ENCODE measurements around the gene HOPX.

The HOPX gene

DNA sequence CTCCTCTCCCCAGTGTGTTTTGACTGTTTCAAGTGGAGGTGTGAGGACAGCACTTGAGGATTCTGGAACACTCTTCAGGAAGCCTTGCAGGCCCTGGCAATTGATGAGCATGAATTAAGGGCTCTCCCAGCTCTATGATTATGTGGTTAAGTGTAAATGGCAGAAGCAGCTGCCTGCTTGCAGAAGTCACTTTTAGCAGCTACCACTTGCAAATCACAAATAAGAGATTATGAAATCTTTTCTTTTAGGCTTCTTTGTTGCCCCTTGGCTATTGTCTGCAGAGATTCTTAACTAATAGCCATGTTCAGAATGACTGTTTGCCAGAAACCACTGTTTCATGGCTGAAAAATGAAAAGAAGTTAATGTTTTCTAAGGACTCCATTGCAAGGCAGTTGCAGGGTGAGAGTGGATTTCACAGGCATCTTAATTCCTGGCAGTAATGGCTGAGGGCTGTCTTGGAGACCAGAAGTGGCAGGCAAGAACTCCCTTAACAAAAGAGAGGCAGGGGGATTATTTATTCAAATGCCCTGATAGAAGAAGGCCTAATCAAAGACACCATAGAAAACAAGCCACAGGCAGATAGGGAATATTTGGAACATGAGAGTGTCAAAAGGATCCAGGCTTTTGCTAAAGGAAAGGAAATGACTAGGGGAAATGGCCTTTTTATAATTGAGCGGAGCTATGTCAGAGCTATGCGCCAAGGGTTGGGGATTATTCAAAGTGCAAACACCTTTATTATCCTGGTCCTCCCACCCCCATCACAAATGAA lies 8.3 kb upstream of the HOPX start:
- TF ChIP-seq, protein P1, sequence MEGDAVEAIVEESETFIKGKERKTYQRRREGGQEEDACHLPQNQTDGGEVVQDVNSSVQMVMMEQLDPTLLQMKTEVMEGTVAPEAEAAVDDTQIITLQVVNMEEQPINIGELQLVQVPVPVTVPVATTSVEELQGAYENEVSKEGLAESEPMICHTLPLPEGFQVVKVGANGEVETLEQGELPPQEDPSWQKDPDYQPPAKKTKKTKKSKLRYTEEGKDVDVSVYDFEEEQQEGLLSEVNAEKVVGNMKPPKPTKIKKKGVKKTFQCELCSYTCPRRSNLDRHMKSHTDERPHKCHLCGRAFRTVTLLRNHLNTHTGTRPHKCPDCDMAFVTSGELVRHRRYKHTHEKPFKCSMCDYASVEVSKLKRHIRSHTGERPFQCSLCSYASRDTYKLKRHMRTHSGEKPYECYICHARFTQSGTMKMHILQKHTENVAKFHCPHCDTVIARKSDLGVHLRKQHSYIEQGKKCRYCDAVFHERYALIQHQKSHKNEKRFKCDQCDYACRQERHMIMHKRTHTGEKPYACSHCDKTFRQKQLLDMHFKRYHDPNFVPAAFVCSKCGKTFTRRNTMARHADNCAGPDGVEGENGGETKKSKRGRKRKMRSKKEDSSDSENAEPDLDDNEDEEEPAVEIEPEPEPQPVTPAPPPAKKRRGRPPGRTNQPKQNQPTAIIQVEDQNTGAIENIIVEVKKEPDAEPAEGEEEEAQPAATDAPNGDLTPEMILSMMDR (IDR thresholded peaks at IDR 0.05; ENCODE audit: borderline replicate concordance, insufficient read depth, low read depth, low read length), result no peak
- H3K4me3 ChIP-seq (ENCODE audit: low read depth, low read length), result no peak overlapping the region

- H3K4me3 ChIP-seq (ENCODE audit: low read depth, low read length), result no peak overlapping the region
- TF ChIP-seq, protein P1 (IDR thresholded peaks at IDR 0.05; ENCODE audit: borderline replicate concordance, insufficient read depth, low read depth, low read length), result no peak
Observed at GRCh38 chr4:56688094-56688647, 7.1 kb upstream of the HOPX start.

- TF ChIP-seq, protein P1 (IDR thresholded peaks at IDR 0.05; ENCODE audit: borderline replicate concordance, insufficient read depth, low read depth, low read length), result no peak
- H3K4me3 ChIP-seq (ENCODE audit: low read depth, low read length), result no peak overlapping the region
Observed at GRCh38 chr4:56686537-56687231, 5.6 kb upstream of the HOPX start.

DNA sequence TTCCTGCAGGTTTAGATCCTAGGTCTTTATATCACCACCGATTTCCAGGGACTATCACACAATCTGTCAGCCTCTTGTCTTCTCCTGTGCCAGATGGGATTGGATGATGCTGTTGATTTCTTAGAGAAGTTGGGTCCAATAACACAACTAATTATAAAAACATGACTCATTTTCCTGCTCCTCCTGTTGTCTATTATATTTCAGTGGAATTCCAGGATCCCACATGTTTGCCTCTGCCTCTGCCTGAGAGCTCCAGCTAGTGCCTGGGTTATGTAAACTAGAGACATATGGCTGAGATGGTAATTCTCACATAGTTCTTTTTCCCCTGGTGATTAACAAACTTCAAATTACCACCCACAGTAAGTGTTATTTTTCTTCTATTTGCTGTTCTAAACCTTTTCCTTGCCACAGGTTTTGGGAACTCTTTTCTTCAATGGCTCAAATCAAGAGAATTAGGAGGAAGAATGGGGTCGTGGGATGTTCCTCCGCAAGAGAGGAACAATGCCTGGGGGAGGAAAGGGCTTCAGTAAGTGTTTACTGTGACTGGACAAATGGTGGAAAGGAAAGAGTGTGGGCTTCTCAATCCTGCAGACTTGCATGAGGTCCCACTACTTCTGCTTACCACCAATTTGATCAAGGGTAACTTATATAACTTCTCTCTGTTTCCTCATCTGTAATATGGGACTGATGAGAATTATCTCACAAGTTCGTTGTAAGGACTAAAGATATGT lies 3.4 kb upstream of the HOPX start:
- H3K4me3 ChIP-seq (ENCODE audit: low read depth, low read length), result no peak overlapping the region
- TF ChIP-seq, protein P1 (IDR thresholded peaks at IDR 0.05; ENCODE audit: borderline replicate concordance, insufficient read depth, low read depth, low read length), result no peak

GRCh38 chr4:56683455-56683854 lies 2.4 kb upstream of the HOPX start:
- H3K4me3 ChIP-seq (ENCODE audit: low read depth, low read length), result no peak overlapping the region
- TF ChIP-seq, protein P1 (IDR thresholded peaks at IDR 0.05; ENCODE audit: borderline replicate concordance, insufficient read depth, low read depth, low read length), result no peak

- H3K4me3 ChIP-seq (ENCODE audit: low read depth, low read length), result no peak overlapping the region
- TF ChIP-seq, protein P1 (IDR thresholded peaks at IDR 0.05; ENCODE audit: borderline replicate concordance, insufficient read depth, low read depth, low read length), result no peak
Observed at GRCh38 chr4:56681853-56682525, 893 bp upstream of the HOPX start.

All from GM12875 (cell line).